NCI-H2107 treated with DMSO at 0.1 percent for 48 hours (cell line): ENCODE results near the gene TNFRSF14.
"Not testable (repeated sequence)": the region's sequence is repeated elsewhere in the genome, so short reads cannot be mapped to it uniquely, and the experiment has no call there.

ENCODE experiments used
- DNase-seq: peaks from one replicate; lab custom pipeline; 2025; ENCODE audit not compliant: unreplicated experiment; lab: John Stamatoyannopoulos, UW

Gene TNFRSF14

DNA sequence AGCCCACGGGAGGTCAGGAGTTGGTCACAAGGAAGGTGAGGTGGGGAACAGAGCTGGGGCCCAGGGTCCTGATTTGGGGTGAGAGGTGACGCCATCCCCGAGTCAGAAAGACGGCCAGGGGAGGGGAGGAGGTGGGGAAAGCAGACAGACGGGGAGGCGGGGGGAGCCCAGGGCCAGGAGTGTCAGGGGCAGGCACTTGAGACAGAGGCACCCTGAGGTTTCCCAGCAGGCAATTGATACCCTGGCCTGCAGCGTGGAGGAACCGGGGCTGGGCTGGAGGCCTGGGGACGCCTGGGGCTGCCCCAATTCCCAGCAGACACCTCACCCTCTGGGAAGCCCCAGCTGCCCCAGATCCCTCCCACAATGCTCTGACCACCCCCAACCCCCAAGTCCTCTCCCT is 3.1 kb upstream of the TNFRSF14 start:
- not testable (repeated sequence) for DNase-seq

DNA sequence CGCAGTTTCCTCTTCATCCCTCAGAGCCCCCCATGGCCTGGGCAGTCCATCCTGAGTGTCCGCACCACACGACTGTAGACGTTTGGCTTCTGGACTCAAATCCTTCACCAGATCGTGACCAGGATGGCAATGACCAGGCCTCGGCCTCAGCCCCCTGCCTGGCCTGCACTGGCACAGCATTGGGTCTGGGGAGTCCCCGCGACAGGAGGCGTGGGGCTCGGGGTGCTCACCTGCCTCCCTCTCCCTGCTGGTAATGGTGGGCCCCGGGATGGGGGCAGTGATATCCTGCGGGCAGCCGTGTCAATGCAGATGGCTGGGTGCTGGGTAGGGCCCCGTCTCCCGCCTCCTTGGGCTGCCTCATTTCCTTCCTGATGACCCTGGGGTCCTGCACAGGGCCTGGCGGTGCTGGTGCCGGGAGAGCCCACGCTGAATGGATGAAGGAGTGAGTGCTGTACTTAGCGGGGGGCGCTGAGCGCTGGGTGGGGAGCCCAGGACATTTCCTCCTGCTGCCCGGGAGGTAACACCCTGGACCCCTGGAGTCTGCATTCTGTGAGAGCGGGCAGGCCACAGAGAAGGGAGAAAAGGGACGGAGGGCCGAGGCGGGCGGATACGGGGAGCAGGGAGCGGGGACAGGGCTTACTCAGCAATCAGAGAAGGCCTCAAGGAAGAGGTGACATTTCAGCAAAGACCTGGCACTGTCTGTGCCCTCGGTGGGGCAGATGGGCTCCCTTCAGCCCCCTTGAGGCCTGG is 2.1 kb upstream of the TNFRSF14 start:
- no peak for DNase-seq

DNA sequence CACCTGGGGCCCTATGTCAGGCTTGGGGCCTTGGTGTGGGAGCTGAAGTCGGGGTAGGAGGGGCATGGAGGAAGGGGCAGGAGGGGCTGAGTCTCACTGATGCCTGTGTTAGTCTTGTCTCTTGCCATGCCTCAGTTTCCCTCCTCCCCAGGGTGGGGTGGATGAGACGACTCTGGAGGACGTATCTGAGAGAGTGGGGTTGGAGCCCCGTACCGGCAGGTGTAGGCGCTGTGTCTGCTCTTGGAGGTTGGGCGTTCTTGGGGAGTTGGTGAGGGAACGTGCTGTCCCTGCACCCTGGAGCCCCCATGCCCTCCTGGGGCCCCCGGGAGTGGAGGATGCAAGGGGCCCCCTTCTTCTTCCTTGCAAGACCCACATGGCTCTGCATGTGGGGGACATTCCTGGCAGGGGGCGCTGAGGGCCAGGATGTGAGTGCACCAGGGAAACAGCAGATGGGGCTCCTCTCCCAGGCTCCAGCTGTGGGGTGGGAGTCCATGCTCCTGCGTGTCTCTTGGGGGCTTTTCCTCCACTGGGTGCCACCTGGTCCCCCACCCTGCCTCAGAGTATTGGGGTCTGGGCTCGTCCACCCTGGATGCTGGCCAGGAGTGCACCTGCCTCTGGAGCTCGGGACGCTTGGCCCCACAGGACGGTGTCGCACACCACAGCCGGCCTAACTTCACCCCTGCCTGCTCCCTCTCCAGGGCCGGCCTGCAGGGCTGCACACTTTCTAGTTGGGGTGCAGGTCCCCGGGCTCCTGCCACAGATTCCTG is 1.4 kb upstream of the TNFRSF14 start:
- DNase-seq: no peak

DNA sequence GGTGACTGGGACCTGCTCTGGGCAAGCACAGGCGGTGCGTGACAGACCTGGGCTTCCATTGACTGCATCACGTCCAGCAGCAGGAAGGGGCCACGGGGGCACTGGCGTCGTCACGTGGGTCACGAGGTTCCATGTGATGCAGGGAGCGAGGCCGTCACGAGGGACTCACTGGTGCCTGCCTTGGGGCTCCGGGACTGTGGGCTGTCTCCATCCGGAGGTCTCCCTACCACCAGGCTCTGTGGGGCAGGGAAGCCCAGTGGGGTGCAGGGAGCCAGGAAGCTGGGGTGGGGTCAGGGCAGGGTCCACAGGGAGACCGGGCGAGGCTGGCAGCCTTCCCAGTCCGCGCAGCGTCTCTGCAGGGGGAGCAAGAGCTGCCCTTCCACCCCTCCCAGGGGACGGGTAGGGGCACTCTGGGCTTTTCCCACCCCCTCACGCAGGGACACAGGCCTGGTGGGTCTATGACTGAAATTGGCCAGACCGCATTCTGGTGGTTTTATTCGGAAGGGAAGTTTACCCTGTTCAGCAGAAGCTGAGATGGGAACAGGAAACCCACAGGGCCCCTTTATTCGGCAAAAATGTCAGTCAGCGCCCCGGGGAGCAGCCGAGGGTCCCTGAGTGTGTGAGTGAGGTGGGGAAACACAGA is 416 bp upstream of the TNFRSF14 start:
- no peak for DNase-seq

DNA sequence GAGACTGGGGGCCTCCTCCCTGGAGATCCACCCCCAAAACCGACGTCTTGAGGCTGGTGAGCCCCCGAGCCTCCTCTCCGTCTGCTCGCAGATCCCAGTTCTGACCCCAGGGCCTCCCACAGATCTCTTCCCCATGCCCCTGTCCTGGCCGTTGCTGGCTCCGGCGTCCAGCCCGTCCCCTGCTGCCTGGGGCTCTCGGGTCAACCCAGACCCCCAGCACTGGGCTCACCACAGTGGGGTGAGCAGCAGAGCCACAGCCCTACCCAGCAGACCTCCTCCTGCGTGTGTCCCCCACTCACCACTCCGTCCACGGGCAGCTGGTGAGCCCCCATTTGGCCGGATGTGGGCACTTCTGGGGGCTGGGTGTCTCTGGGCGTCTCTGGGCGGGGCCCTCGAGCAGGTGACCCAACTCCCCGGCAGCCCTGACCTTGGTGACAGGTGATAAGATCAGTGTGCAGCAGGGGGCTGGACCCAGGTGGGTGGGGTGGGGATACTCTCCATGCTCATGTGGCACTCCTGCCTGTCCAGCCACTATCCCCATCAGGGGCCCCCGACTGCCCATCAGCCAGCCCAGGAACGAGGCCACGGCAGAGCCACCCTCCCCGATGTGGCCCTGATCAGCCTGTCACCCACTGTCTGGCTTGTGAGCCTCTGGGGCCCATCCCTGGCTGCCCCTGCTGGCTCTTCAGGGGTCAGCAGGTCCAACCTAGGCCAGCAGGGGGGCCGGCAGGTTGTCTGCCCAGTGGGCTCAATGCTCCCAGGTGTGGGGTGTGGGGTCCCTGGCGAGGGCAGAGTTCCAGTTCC is 709 bp downstream of the TNFRSF14 start:
- no peak for DNase-seq

DNA sequence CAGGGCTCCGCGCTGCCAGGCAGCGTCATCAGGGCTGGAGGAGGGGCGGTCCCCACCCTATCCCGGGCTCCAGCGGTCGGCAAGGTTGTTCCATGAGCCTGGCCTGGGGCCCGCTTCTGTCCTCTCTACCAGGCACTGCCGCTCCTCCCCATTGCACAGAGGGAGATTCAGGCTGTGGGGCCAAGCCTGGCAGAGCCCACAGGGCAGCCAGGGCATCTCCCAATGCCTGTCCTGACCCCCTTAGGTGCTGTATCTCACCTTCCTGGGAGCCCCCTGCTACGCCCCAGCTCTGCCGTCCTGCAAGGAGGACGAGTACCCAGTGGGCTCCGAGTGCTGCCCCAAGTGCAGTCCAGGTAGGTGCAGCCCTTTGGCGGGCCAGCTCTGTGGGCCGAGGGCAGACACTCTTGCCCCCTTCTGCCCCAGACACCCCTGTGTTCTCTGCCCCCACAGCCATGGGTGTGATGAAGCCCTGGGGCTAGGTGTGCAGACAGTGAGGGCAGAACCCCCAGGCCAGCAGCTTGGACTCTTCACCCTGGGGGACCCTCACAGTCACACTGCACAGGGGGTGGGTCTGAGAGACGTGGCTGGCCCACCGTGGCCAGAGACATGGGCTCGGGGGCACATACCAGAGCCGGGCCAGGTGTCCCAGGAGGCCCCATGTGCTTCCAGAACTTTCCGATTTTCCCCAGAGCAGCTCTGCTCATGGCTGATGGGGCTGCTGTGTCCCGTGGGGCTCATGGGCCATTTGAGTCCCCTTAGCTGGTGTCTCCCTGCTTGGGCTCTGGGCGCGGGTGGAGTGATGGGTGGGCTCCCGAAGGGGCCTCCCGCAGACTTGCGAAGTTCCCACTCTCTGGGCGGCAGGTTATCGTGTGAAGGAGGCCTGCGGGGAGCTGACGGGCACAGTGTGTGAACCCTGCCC is 1.6 kb downstream of the TNFRSF14 start:
- DNase-seq: no peak

DNA sequence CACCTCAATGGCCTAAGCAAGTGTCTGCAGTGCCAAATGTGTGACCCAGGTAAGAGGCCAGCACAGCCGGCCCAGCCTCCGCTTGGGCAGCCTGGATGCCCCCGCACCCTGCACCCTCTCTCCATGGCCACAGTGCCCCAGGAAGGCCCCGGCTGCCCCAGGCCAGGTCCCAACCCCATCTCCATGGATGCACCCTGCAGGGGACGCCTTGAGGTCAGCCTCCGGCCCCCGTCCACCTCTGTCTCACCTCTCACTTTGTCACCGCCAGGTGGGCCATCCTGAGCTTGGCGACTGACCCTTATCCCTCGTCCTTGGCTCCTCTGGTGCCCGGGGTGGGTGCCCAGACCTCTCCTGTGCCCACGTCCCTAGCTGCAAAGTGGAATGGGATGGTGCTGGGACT is 2.2 kb downstream of the TNFRSF14 start:
- no peak for DNase-seq

DNA sequence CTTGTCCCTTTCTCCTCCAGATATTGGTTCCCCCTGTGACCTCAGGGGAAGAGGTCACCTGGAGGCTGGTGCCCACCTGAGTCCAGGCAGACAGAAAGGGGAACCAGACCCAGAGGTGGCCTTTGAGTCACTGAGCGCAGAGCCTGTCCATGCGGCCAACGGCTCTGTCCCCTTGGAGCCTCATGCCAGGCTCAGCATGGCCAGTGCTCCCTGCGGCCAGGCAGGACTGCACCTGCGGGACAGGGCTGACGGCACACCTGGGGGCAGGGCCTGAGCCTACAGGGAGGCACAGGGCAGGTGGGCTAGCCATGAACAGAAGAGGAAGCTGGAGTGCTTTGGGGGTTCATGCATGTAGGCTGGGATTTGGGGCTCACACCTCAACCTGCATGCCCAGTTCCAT is 2.7 kb downstream of the TNFRSF14 start:
- no peak for DNase-seq

DNA sequence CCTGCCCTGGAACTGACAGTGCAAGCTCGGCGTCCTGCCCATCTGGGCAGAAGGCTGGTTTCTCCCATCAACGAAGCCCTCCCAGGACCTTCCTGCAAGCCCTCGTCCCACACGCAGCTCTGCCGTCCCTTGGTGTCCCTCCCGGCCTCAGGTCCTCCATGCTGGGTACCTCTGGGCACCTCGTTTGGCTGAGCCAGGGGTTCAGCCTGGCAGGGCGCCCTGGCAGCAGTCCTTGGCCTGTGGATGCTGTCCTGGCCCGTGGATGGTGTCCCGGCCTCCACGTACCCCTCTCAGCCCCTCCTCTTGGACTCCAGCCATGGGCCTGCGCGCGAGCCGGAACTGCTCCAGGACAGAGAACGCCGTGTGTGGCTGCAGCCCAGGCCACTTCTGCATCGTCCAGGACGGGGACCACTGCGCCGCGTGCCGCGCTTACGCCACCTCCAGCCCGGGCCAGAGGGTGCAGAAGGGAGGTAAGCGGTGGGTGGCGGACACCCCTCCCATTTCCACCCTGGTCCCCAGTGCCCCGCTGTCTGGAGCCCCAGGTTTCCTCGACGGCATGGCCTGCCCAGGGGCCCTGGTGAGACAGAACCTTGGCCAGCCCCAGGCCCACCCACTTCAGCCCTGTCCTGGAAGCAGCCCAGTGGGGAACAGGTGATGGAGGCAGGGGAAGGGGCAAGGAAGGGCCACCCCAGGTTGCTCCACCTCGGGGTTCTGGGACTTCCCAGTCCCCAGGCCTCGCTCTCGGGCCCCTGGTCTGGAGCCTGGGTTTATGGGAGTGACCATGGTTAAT is 3.5 kb downstream of the TNFRSF14 start:
- no peak for DNase-seq

DNA sequence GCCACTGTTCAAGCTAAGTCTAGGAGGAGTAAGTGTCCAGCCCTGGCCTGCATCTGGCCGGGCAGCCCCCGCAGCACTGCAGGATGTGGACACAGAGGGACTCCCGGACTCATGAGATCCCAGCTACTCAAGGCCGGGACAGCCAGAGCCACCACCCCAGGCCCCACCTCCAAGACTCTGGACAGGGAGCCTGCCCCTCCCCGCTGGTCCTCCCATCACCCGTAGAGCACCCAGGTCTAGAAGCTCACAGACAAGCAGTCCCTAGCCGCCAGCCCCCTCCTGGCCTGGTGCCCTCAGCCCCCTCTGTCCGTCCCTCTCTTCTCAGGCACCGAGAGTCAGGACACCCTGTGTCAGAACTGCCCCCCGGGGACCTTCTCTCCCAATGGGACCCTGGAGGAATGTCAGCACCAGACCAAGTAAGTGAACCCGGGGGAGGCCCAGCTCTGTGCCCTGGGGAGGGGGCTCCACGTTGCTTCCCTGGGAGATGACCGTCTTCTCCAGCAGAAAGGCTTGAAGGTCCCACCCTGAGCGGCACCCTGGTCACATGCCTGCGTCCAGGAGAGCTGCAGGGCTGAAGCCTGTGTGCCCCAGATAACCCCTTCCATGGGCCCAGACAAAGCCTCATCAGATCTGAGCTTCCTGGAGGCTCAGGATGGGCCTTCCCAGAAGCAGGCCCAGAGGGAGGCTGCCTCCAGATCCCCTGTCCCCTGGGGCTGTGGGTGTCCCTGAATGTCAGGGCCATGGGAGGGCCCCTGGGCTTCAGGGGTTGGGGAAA is 4.3 kb downstream of the TNFRSF14 start:
- no peak for DNase-seq

DNA sequence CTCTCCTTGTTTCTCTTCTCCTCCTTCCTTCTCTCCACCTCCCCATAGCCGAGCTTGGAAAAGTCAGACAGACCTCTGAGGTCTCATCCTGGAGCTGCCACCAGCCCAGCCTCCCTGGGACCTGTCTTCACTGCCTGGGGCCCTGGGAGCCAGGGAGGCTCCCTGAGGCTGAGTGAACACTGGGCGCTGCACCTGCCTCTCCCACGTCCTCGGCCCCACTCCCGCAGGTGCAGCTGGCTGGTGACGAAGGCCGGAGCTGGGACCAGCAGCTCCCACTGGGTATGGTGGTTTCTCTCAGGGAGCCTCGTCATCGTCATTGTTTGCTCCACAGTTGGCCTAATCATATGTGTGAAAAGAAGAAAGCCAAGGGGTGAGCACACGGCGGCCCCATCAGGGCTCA is 5.3 kb downstream of the TNFRSF14 start:
- DNase-seq: no peak

DNA sequence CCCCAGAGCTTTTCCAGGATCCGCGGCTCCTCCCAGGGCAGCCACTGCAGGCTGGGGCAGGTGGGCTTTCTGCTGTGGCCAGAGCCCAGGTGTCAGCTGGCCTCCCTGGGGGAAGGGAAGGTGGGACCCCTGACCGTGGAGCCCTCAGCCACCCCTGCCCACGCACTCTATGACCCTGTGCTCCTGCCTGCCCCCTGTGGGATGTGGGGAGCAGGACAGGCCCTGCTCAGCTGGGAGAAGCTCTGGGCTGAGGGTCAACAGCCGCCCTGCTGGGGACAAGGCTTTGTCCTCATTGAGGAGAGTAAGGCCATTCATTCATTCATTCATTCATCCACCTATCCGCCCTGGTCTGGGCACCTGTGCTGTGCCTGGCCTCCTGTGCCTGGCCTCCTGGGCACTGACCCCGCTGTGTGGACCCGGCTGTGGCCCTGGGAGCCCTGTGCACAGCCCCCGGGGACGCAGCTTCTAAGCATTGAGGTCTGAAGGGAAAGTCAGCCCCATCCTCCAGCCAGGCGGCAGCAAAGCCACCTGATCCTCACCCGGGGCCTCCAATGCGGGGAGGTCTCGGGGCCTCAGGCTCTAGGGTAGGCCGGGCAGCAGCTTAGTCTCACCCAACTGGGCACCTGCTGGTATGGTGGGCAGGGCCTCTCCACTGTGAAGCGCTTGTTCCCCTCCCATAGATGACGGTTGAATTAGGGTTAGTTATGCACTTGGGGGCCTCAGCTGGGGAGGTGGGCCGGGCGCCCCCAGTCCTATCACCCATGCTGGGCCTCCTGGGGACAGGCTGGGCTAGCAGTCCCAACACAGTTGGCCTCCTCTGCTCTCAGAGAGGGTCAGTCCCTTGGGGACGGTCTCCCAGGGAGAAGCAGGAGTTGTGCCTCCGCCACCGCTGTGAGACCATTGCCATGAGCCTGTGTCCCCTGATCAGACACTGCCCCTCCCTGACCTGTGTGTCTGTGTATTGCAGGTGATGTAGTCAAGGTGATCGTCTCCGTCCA is 6.0 kb downstream of the TNFRSF14 start:
- DNase-seq: no peak

DNA sequence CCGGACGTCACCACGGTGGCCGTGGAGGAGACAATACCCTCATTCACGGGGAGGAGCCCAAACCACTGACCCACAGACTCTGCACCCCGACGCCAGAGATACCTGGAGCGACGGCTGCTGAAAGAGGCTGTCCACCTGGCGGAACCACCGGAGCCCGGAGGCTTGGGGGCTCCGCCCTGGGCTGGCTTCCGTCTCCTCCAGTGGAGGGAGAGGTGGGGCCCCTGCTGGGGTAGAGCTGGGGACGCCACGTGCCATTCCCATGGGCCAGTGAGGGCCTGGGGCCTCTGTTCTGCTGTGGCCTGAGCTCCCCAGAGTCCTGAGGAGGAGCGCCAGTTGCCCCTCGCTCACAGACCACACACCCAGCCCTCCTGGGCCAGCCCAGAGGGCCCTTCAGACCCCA is 7.0 kb downstream of the TNFRSF14 start:
- DNase-seq: no peak

DNA sequence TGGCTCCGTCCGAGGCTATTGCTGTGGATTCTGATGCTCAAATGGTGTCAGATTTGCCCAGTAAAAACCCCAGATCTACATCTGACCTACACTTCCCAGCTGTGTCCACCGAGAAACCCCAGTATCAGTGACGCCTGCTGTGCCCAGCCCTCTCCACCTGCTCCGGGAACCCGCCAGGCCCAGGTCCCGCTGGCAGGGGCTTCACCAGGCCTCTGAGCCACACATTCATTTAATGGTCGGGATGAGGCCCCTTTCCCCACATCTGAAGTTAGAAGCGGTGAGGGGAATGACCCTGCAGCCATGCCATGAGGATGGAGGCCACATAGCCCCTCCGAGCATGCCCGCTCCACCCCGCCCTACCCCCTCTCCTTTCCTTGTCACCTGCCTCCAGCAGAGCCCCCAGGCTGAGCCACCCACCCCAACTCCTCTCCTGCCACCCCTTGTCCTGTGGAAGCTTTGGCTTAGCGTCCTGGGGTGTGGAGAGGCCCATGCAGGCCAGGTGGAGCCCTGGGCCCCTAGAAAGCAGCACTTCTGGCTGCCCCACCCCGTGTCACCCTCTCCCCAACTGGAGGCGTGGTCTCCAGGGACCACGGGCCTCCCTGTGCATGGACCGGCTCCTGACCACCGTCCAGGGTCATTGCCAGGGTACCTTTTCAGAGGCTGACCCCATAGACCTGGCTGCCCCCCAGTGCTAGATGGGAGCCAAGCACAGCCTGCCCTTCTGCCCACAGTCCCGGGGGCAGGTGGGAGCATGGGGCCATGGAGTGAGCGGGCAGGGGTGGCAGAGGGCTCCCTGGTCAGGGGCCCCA is 8.0 kb downstream of the TNFRSF14 start:
- no peak for DNase-seq

DNA sequence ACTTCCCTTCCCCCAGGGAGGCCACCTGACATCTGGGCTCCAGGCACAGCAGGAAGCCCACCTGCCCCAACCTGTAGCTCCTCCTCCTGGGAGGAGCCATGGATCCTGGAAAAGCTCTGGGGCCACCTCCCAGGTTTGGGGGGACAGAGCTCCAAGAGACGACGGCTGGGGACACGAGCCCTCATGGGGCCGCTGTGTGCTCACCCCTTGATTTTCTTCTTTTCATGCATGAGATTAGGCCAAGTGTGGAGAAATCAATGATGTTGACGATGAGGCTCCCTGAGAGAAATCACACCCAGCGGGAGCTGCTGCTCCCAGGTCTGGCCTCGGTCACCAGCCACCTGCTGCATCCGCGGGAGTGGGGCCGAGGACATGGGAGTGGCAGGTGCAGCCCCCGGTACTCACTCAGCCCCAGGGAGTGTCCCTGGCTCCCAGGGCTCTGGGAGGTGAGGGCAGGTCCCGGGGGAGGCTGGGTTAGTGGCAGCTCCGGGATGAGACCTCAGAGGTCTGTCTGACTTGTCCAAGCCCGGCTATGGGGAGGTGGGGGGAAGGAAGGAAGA is 8.7 kb downstream of the TNFRSF14 start:
- DNase-seq: no peak
